Measurements from ENCODE around the gene VRK1. TPM values are rescaled to one million over a fixed set of nuclear protein-coding genes. Genes with fewer than 3 reads are reported as not detected.

Gene VRK1
- total and polyA plus RNA-seq, 10 of the 15 experiments (the other 5 are each of a cell fraction or from before 2014, with no cell fraction given) = 50.9 to 137 (median 84.7) TPM

- no peaks in the 10 kb centered on the region for H3K27me3 ChIP-seq (replicated peaks in 1 of 2; ENCODE audit: control insufficient read depth in 2 of 2, insufficient read depth in 2 of 2, low read length in 1 of 2)
- no peak overlapping the region for H3K9ac ChIP-seq (ENCODE audit: control insufficient read depth, insufficient read depth, low read length)
- CTCF ChIA-PET = interaction anchor here (0.6 to 2.1 kb wide), 2 partner anchors 23 to 29 kb away, joined by 3 to 12 read pairs; no protein-coding TSS in a partner anchor
- intact Hi-C loops (cut with micrococcal nuclease; ENCODE audit: unreplicated experiment) = no loop called here
- no peaks in the 10 kb centered on the region for H3K4me1 ChIP-seq (ENCODE audit: control insufficient read depth, insufficient read depth, low read length)
- no peak overlapping the region for H3K4me2 ChIP-seq (ENCODE audit: control insufficient read depth, insufficient read depth)
- no peaks in the 10 kb centered on the region for H4K20me1 ChIP-seq (ENCODE audit: control insufficient read depth, insufficient read depth)
- no peak for TF ChIP-seq CREB1 (IDR thresholded peaks at IDR 0.05; ENCODE audit: low read depth)
- no peak for TF ChIP-seq SMAD5 (IDR thresholded peaks at IDR 0.05; ENCODE audit: low read depth)
- TF ChIP-seq MEF2B (IDR thresholded peaks at IDR 0.05; ENCODE audit: partially characterized antibody, poor library complexity, severe bottlenecking) = no peak
- TF ChIP-seq, protein P1, sequence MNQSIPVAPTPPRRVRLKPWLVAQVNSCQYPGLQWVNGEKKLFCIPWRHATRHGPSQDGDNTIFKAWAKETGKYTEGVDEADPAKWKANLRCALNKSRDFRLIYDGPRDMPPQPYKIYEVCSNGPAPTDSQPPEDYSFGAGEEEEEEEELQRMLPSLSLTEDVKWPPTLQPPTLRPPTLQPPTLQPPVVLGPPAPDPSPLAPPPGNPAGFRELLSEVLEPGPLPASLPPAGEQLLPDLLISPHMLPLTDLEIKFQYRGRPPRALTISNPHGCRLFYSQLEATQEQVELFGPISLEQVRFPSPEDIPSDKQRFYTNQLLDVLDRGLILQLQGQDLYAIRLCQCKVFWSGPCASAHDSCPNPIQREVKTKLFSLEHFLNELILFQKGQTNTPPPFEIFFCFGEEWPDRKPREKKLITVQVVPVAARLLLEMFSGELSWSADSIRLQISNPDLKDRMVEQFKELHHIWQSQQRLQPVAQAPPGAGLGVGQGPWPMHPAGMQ (IDR thresholded peaks at IDR 0.05; ENCODE audit: borderline replicate concordance) = no peak
- TF ChIP-seq ETV6 (conservative IDR thresholded peaks at IDR 0.05 in 1 of 2, IDR thresholded peaks at IDR 0.05 in 1 of 2; ENCODE audit: borderline replicate concordance in 1 of 2, low read depth in 1 of 2) = no peak
- no peak for TF ChIP-seq SPI1 (IDR thresholded peaks at IDR 0.05; ENCODE audit: borderline replicate concordance, insufficient read depth, low read depth, low read length)
- no peak for TF ChIP-seq ZNF384 (IDR thresholded peaks at IDR 0.05; ENCODE audit: borderline replicate concordance, low read depth, low read length)
- TF ChIP-seq, protein P2, sequence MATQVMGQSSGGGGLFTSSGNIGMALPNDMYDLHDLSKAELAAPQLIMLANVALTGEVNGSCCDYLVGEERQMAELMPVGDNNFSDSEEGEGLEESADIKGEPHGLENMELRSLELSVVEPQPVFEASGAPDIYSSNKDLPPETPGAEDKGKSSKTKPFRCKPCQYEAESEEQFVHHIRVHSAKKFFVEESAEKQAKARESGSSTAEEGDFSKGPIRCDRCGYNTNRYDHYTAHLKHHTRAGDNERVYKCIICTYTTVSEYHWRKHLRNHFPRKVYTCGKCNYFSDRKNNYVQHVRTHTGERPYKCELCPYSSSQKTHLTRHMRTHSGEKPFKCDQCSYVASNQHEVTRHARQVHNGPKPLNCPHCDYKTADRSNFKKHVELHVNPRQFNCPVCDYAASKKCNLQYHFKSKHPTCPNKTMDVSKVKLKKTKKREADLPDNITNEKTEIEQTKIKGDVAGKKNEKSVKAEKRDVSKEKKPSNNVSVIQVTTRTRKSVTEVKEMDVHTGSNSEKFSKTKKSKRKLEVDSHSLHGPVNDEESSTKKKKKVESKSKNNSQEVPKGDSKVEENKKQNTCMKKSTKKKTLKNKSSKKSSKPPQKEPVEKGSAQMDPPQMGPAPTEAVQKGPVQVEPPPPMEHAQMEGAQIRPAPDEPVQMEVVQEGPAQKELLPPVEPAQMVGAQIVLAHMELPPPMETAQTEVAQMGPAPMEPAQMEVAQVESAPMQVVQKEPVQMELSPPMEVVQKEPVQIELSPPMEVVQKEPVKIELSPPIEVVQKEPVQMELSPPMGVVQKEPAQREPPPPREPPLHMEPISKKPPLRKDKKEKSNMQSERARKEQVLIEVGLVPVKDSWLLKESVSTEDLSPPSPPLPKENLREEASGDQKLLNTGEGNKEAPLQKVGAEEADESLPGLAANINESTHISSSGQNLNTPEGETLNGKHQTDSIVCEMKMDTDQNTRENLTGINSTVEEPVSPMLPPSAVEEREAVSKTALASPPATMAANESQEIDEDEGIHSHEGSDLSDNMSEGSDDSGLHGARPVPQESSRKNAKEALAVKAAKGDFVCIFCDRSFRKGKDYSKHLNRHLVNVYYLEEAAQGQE (IDR thresholded peaks at IDR 0.05; ENCODE audit: low read depth, low read length) = no peak
- TF ChIP-seq BCLAF1 (IDR thresholded peaks at IDR 0.05) = no peak
- TF ChIP-seq DPF2 (IDR thresholded peaks at IDR 0.05) = no peak
- TF ChIP-seq TBL1XR1 (IDR thresholded peaks at IDR 0.05; ENCODE audit: low read depth, low read length) = no peak
- no peaks in the 10 kb centered on the region for H3K36me3 ChIP-seq (ENCODE audit: control insufficient read depth in 2 of 2, insufficient read depth in 2 of 2, low read length in 1 of 2)
- 97% methylated on average over 3 of the region's 3 CpGs for WGBS (ENCODE audit: insufficient coverage, insufficient replicate concordance, low lambda C conversion rate, missing lambda C conversion rate)
- DNase-seq (ENCODE audit: low read depth, low spot score) = no peak
- H3K79me2 ChIP-seq (ENCODE audit: control insufficient read depth, insufficient read depth, low read length) = peaks cover 53% of the 10 kb centered on the region
- RAD21 ChIA-PET (ENCODE audit: unreplicated experiment) = interaction anchor here (2.3 kb wide), 1 partner anchor 29 kb away, joined by 7 read pairs; no protein-coding TSS in a partner anchor
- POLR2A ChIA-PET = no interaction called here
- no peak overlapping the region for H2AFZ ChIP-seq (ENCODE audit: control insufficient read depth, low read depth, low read length)
- SMC1A ChIA-PET (ENCODE audit: uncharacterized antibody, unreplicated experiment) = interaction anchor here (1.0 to 2.4 kb wide), 4 partner anchors 10 to 25 kb away, joined by 3 to 7 read pairs (median 4); no protein-coding TSS in a partner anchor
- no peak for ATAC-seq
- no peak overlapping the region for H3K27ac ChIP-seq (ENCODE audit: control insufficient read depth, insufficient read depth)
- in situ Hi-C loops (cut with MboI) = no loop called here
- BruUV-seq (replicated peaks) = no TSS peak
- no peak for FAIRE-seq
- no peak overlapping the region for H3K4me3 ChIP-seq
- peaks cover 2% of the 10 kb centered on the region for H3K9me3 ChIP-seq (replicated peaks; ENCODE audit: control insufficient read depth, insufficient read depth, low read length)
Observed at GRCh38 chr14:96824283-96824682, 27.1 kb downstream of the VRK1 start.

All from GM12878 (cell line).